GM18868 (cell line): Measurements from ENCODE around the gene ZSWIM3.
A peak's percentile ranks its signal among the peaks of the same experiment; 100 is the strongest.

Source experiments
- ATAC-seq: cut with Tn5 transposase; IDR thresholded peaks from one replicate; pipeline ENCODE4 v1.9.1; 2021; ENCODE audit warnings: mild to moderate bottlenecking, moderate library complexity; ENCODE audit not compliant: unreplicated experiment

ZSWIM3 gene

GRCh38 chr20:45832619-45833018 lies 24.8 kb upstream of the ZSWIM3 start:
- no peak for ATAC-seq

GRCh38 chr20:45833030-45833882 lies 24.2 kb upstream of the ZSWIM3 start, which contains the start of gene SNX21:
Gene SNX21, plus strand, starts transcription at chr20:45833799. Its CDS starts 121 bp downstream, at chr20:45833920.
- ATAC-seq, result no peak

- no peak for ATAC-seq
Observed at GRCh38 chr20:45833883-45834796, 23.3 kb upstream of the ZSWIM3 start.

- ATAC-seq, result no peak
Observed at GRCh38 chr20:45834797-45835161, 22.6 kb upstream of the ZSWIM3 start.

GRCh38 chr20:45835329-45835765 lies 22.1 kb upstream of the ZSWIM3 start:
- ATAC-seq, result no peak

- no peak for ATAC-seq
Observed at GRCh38 chr20:45835825-45836224, 21.6 kb upstream of the ZSWIM3 start.

- no peak for ATAC-seq
Observed at GRCh38 chr20:45836841-45837240, 20.6 kb upstream of the ZSWIM3 start.

- ATAC-seq, result no peak
Observed at GRCh38 chr20:45840700-45841198, 16.7 kb upstream of the ZSWIM3 start.

- no peak for ATAC-seq
Observed at GRCh38 chr20:45841407-45842129, 15.8 kb upstream of the ZSWIM3 start.

- ATAC-seq, result peak; percentile 86
Observed at GRCh38 chr20:45842169-45842812, 15.1 kb upstream of the ZSWIM3 start.

GRCh38 chr20:45843506-45843905 lies 13.9 kb upstream of the ZSWIM3 start:
- ATAC-seq, result no peak

- ATAC-seq, result no peak
Observed at GRCh38 chr20:45845452-45845851, 12.0 kb upstream of the ZSWIM3 start.

GRCh38 chr20:45848421-45848820 lies 9.0 kb upstream of the ZSWIM3 start:
- no peak for ATAC-seq

GRCh38 chr20:45848969-45849582 lies 8.3 kb upstream of the ZSWIM3 start:
- ATAC-seq, result no peak

- ATAC-seq, result no peak
Observed at GRCh38 chr20:45850238-45850637, 7.2 kb upstream of the ZSWIM3 start.

GRCh38 chr20:45850926-45851325 lies 6.5 kb upstream of the ZSWIM3 start:
- no peak for ATAC-seq

- ATAC-seq, result no peak
Observed at GRCh38 chr20:45851501-45851900, 5.9 kb upstream of the ZSWIM3 start.

GRCh38 chr20:45852326-45852725 lies 5.1 kb upstream of the ZSWIM3 start:
- no peak for ATAC-seq

- no peak for ATAC-seq
Observed at GRCh38 chr20:45853484-45853883, 3.9 kb upstream of the ZSWIM3 start.

- ATAC-seq, result peak; percentile 20
Observed at GRCh38 chr20:45857882-45858216, 435 bp downstream of the ZSWIM3 start.
